HepG2 (cell line): ENCODE data around the gene SP8. TPM values are rescaled to one million over a fixed set of nuclear protein-coding genes. Genes with fewer than 3 reads are reported as not detected.

Experiments
- KLF16 ChIP-seq, 2 experiments: sonication (generic) in 1 of 2; formaldehyde crosslinking in 1 of 2; IDR thresholded peaks; 2 replicates each; pipeline versions ENCODE4 v1.6.1 to v1.8.0; 2016 to 2023; ENCODE audit warnings: missing genetic modification reagents in 2 of 2, missing compliant biosample characterization in 1 of 2
- MTA1 ChIP-seq: sonication (generic); formaldehyde crosslinking; IDR thresholded peaks from 2 replicates; pipeline ENCODE4 v1.4.0; 2020; ENCODE audit warnings: missing genetic modification reagents, mild to moderate bottlenecking, borderline replicate concordance
- polyA plus RNA-seq, 8 experiments: library from polyadenylated mRNA; depleted of rRNA in 3 of 8; stranded (reverse) in 7 of 8; unstranded in 1 of 8; fragments of >200 nt; fragmentation: Illumina TruSeq in 4 of 8; extraction: Trizol in 4 of 8; gene quantifications; 2 replicates each; pipeline versions ENCODE4 v1.2.1 to v1.2.3, GENCODE V29; 2011 to 2016; ENCODE audit warnings: low read depth in 4 of 8, missing spikeins in 1 of 8, mixed read lengths in 1 of 8; ENCODE audit not compliant: insufficient read depth in 1 of 8
- total RNA-seq, 5 experiments: library from RNA; depleted of rRNA; stranded (reverse); fragments of >200 nt; fragmentation: Illumina TruSeq; extraction: Trizol; gene quantifications; 2 replicates each; pipeline ENCODE4 v1.2.3, GENCODE V29; 2016; ENCODE audit warnings: low read depth in 1 of 5
- TF ChIP-seq, protein P1 (sequence below): sonication (generic); formaldehyde crosslinking; IDR thresholded peaks from 2 replicates; pipeline ENCODE4 v1.5.0; 2020; ENCODE audit warnings: mild to moderate bottlenecking, missing genetic modification reagents
- TF ChIP-seq, protein P2 (sequence below): sonication (generic); formaldehyde crosslinking; IDR thresholded peaks from 2 replicates; pipeline ENCODE4 v1.9.0; 2021; ENCODE audit warnings: mild to moderate bottlenecking, missing genetic modification reagents

Gene SP8
- total and polyA plus RNA-seq, 2 of the 13 experiments (the other 11 are each of a cell fraction or from before 2014, with no cell fraction given): not detected

DNA sequence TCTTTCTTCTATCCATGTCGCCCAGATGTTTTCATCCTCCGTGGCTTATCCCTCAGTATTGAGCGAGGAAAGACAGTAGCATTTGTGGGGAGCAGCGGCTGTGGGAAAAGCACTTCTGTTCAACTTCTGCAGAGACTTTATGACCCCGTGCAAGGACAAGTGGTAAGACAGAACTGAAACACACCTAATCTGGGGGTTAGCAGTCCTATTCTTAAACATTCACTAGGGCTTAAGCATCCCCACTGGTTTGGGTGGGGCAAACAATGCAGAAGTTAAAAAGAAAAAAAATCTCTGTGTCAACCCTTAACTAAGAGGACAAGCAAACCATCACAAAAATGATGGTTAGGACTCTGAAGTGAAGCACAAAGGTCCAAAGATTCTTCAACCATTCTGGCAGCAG lies 43.8 kb downstream of the SP8 start (continued):
- TF ChIP-seq, protein P1, sequence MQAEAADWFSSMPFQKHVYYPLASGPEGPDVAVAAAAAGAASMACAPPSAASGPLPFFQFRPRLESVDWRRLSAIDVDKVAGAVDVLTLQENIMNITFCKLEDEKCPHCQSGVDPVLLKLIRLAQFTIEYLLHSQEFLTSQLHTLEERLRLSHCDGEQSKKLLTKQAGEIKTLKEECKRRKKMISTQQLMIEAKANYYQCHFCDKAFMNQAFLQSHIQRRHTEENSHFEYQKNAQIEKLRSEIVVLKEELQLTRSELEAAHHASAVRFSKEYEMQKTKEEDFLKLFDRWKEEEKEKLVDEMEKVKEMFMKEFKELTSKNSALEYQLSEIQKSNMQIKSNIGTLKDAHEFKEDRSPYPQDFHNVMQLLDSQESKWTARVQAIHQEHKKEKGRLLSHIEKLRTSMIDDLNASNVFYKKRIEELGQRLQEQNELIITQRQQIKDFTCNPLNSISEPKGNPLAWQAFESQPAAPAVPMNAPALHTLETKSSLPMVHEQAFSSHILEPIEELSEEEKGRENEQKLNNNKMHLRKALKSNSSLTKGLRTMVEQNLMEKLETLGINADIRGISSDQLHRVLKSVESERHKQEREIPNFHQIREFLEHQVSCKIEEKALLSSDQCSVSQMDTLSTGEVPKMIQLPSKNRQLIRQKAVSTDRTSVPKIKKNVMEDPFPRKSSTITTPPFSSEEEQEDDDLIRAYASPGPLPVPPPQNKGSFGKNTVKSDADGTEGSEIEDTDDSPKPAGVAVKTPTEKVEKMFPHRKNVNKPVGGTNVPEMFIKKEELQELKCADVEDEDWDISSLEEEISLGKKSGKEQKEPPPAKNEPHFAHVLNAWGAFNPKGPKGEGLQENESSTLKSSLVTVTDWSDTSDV (CRISPR knock-in tag): no peak
- TF ChIP-seq, protein P2, sequence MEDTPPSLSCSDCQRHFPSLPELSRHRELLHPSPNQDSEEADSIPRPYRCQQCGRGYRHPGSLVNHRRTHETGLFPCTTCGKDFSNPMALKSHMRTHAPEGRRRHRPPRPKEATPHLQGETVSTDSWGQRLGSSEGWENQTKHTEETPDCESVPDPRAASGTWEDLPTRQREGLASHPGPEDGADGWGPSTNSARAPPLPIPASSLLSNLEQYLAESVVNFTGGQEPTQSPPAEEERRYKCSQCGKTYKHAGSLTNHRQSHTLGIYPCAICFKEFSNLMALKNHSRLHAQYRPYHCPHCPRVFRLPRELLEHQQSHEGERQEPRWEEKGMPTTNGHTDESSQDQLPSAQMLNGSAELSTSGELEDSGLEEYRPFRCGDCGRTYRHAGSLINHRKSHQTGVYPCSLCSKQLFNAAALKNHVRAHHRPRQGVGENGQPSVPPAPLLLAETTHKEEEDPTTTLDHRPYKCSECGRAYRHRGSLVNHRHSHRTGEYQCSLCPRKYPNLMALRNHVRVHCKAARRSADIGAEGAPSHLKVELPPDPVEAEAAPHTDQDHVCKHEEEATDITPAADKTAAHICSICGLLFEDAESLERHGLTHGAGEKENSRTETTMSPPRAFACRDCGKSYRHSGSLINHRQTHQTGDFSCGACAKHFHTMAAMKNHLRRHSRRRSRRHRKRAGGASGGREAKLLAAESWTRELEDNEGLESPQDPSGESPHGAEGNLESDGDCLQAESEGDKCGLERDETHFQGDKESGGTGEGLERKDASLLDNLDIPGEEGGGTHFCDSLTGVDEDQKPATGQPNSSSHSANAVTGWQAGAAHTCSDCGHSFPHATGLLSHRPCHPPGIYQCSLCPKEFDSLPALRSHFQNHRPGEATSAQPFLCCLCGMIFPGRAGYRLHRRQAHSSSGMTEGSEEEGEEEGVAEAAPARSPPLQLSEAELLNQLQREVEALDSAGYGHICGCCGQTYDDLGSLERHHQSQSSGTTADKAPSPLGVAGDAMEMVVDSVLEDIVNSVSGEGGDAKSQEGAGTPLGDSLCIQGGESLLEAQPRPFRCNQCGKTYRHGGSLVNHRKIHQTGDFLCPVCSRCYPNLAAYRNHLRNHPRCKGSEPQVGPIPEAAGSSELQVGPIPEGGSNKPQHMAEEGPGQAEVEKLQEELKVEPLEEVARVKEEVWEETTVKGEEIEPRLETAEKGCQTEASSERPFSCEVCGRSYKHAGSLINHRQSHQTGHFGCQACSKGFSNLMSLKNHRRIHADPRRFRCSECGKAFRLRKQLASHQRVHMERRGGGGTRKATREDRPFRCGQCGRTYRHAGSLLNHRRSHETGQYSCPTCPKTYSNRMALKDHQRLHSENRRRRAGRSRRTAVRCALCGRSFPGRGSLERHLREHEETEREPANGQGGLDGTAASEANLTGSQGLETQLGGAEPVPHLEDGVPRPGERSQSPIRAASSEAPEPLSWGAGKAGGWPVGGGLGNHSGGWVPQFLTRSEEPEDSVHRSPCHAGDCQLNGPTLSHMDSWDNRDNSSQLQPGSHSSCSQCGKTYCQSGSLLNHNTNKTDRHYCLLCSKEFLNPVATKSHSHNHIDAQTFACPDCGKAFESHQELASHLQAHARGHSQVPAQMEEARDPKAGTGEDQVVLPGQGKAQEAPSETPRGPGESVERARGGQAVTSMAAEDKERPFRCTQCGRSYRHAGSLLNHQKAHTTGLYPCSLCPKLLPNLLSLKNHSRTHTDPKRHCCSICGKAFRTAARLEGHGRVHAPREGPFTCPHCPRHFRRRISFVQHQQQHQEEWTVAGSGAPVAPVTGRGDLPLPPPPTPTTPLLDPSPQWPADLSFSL (CRISPR knock-in tag): no peak
- no peak for TF ChIP-seq MTA1 (CRISPR knock-in tag)
- TF ChIP-seq KLF16 (CRISPR knock-in tag; IDR thresholded peaks at IDR 0.05): no peak
